ENCODE measurements around the gene DOCK6. TPM values are rescaled to one million over a fixed set of nuclear protein-coding genes. Genes with fewer than 3 reads are reported as not detected.

Gene DOCK6
- total RNA-seq, 1 donor: 183 TPM

- H4K20me1 ChIP-seq (ENCODE audit: insufficient read depth, low read length): no peaks in the 10 kb centered on the region
- no peak overlapping the region for H3K4me3 ChIP-seq (ENCODE audit: insufficient read depth, low read length)
- H3K4me1 ChIP-seq (ENCODE audit: insufficient read depth, low read length): no peaks in the 10 kb centered on the region
- no peaks in the 10 kb centered on the region for H3K79me2 ChIP-seq (ENCODE audit: insufficient read depth, low read length)
- H3K36me3 ChIP-seq (ENCODE audit: insufficient read depth, low read length): peaks cover 9% of the 10 kb centered on the region
- H3K4me2 ChIP-seq (ENCODE audit: insufficient read depth, low read length): no peak overlapping the region
- peaks cover 3% of the 10 kb centered on the region for H3K9me3 ChIP-seq (ENCODE audit: low read depth, low read length)
- peak; percentile 47 for DNase-seq (ENCODE audit: insufficient read length, low spot score, missing footprints)
- TF ChIP-seq, protein P1, sequence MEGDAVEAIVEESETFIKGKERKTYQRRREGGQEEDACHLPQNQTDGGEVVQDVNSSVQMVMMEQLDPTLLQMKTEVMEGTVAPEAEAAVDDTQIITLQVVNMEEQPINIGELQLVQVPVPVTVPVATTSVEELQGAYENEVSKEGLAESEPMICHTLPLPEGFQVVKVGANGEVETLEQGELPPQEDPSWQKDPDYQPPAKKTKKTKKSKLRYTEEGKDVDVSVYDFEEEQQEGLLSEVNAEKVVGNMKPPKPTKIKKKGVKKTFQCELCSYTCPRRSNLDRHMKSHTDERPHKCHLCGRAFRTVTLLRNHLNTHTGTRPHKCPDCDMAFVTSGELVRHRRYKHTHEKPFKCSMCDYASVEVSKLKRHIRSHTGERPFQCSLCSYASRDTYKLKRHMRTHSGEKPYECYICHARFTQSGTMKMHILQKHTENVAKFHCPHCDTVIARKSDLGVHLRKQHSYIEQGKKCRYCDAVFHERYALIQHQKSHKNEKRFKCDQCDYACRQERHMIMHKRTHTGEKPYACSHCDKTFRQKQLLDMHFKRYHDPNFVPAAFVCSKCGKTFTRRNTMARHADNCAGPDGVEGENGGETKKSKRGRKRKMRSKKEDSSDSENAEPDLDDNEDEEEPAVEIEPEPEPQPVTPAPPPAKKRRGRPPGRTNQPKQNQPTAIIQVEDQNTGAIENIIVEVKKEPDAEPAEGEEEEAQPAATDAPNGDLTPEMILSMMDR (IDR thresholded peaks at IDR 0.05; ENCODE audit: extremely low read depth, low read depth, low read length): no peak
- H3K27me3 ChIP-seq (ENCODE audit: insufficient read depth, low read length): no peaks in the 10 kb centered on the region
- no peak overlapping the region for H3K27ac ChIP-seq (ENCODE audit: low read depth, low read length)
- H2AFZ ChIP-seq (ENCODE audit: low read length): no peak overlapping the region
Measured at GRCh38 chr19:11226716-11227166, 35.6 kb downstream of the DOCK6 start.

GRCh38 chr19:11225815-11226214 lies 36.5 kb downstream of the DOCK6 start:
- no peaks in the 10 kb centered on the region for H3K79me2 ChIP-seq (ENCODE audit: insufficient read depth, low read length)
- TF ChIP-seq, protein P1 (IDR thresholded peaks at IDR 0.05; ENCODE audit: extremely low read depth, low read depth, low read length): no peak
- no peaks in the 10 kb centered on the region for H4K20me1 ChIP-seq (ENCODE audit: insufficient read depth, low read length)

GRCh38 chr19:11225172-11225571 lies 37.2 kb downstream of the DOCK6 start:
- Histone ChIP-seq H3K4me1 (ENCODE audit: insufficient read depth, low read length) (no peaks in the 10 kb centered on the region), H3K4me3 (ENCODE audit: insufficient read depth, low read length) (no peak overlapping the region), H3K79me2 (ENCODE audit: insufficient read depth, low read length) (no peaks in the 10 kb centered on the region), H3K4me2 (ENCODE audit: insufficient read depth, low read length) (no peak overlapping the region), H4K20me1 (ENCODE audit: insufficient read depth, low read length) (no peaks in the 10 kb centered on the region), H3K27me3 (ENCODE audit: insufficient read depth, low read length) (no peaks in the 10 kb centered on the region), H2AFZ (ENCODE audit: low read length) (no peak overlapping the region), H3K36me3 (ENCODE audit: insufficient read depth, low read length) (peaks cover 16% of the 10 kb centered on the region), H3K27ac (ENCODE audit: low read depth, low read length) (no peak overlapping the region), H3K9me3 (ENCODE audit: low read depth, low read length) (peaks cover 10% of the 10 kb centered on the region)
- no peak for DNase-seq (ENCODE audit: insufficient read length, low spot score, missing footprints)
- TF ChIP-seq, protein P1 (IDR thresholded peaks at IDR 0.05; ENCODE audit: extremely low read depth, low read depth, low read length): no peak

More at GRCh38 chr19:11225815-11226214, 36.5 kb downstream of the DOCK6 start:
- DNase-seq (ENCODE audit: insufficient read length, low spot score, missing footprints): peak; percentile 62
- Histone ChIP-seq H3K36me3 (ENCODE audit: insufficient read depth, low read length) (peaks cover 16% of the 10 kb centered on the region), H2AFZ (ENCODE audit: low read length) (no peak overlapping the region), H3K27me3 (ENCODE audit: insufficient read depth, low read length) (no peaks in the 10 kb centered on the region), H3K4me3 (ENCODE audit: insufficient read depth, low read length) (no peak overlapping the region), H3K4me2 (ENCODE audit: insufficient read depth, low read length) (no peak overlapping the region), H3K9me3 (ENCODE audit: low read depth, low read length) (peaks cover 10% of the 10 kb centered on the region), H3K27ac (ENCODE audit: low read depth, low read length) (no peak overlapping the region), H3K4me1 (ENCODE audit: insufficient read depth, low read length) (no peaks in the 10 kb centered on the region)

DNA sequence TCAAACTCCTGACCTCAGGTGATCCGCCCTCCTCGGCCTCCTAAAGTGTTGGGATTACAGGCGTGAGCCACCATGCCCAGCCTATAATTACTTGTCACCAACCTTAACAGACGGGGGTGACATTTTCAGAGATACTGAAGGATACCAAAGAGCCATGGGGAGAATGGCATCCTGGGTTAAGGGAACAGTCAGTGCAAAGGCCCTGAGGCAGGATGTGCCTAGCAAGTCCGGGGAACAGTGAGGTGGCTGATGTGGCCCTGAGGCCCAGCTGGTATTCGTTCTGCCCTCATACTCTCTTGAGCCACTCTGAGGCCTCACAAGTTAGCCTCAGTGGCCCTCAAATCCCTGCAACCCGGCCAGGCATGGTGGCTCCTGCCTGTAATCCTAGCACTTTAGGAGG lies 37.9 kb downstream of the DOCK6 start:
- Histone ChIP-seq H3K79me2 (ENCODE audit: insufficient read depth, low read length) (no peaks in the 10 kb centered on the region), H3K4me1 (ENCODE audit: insufficient read depth, low read length) (no peaks in the 10 kb centered on the region), H3K36me3 (ENCODE audit: insufficient read depth, low read length) (peaks cover 16% of the 10 kb centered on the region), H3K27me3 (ENCODE audit: insufficient read depth, low read length) (no peaks in the 10 kb centered on the region), H3K27ac (ENCODE audit: low read depth, low read length) (no peak overlapping the region), H2AFZ (ENCODE audit: low read length) (no peak overlapping the region), H4K20me1 (ENCODE audit: insufficient read depth, low read length) (no peaks in the 10 kb centered on the region), H3K4me2 (ENCODE audit: insufficient read depth, low read length) (no peak overlapping the region), H3K4me3 (ENCODE audit: insufficient read depth, low read length) (no peak overlapping the region), H3K9me3 (ENCODE audit: low read depth, low read length) (peaks cover 10% of the 10 kb centered on the region)
- TF ChIP-seq, protein P1 (IDR thresholded peaks at IDR 0.05; ENCODE audit: extremely low read depth, low read depth, low read length): no peak
- DNase-seq (ENCODE audit: insufficient read length, low spot score, missing footprints): peak; percentile 52

All from osteoblast (primary cell).